HEK293 (cell line): ENCODE measurements around the gene SAMD13.

ENCODE experiments used
- CTCF ChIA-PET: fragments of 350-600 bp; formaldehyde crosslinking; extraction: SDS; loops from one replicate; lab custom pipeline; 2021; ENCODE audit warnings: antibody characterized with exemption; lab: Yijun Ruan, JAX
- POLR2A ChIA-PET: fragments of 300-600 bp; formaldehyde crosslinking; extraction: SDS; loops from one replicate; lab custom pipeline; 2020; ENCODE audit warnings: antibody characterized with exemption, inconsistent platforms; lab: Yijun Ruan, JAX
- H3K27ac ChIP-seq: fragments of 200-500 bp; sonication (Bioruptor generic); 2 replicates; pipeline ENCODE4 v1.5.1; 2014; ENCODE audit warnings: low read depth, low read length, control low read depth, inconsistent platforms; ENCODE audit errors: extremely low read depth
- H3K36me3 ChIP-seq, 2 experiments: fragments of 200-500 bp in 1 of 2; sonication (Bioruptor generic) in 1 of 2; 1 replicate in 1 of 2; 2 replicates in 1 of 2; pipeline ENCODE4 v1.5.1; 2014 to 2017; ENCODE audit warnings: inconsistent platforms in 2 of 2, low read length in 2 of 2; ENCODE audit not compliant: control insufficient read depth in 2 of 2, insufficient read depth in 1 of 2
- H3K4me1 ChIP-seq: fragments of 200-500 bp; sonication (Bioruptor generic); 2 replicates; pipeline ENCODE4 v1.5.1; 2014; ENCODE audit warnings: mild to moderate bottlenecking, low read length, inconsistent platforms; ENCODE audit not compliant: control insufficient read depth, insufficient read depth
- H3K4me3 ChIP-seq: 2 replicates; pipeline ENCODE4 v1.5.1; 2011; ENCODE audit warnings: low read depth, mild to moderate bottlenecking, control low read depth, low read length, moderate library complexity
- H3K9me3 ChIP-seq: fragments of 200-500 bp; sonication (Bioruptor generic); 2 replicates; pipeline ENCODE4 v1.5.1; 2014; ENCODE audit warnings: low read depth, low read length, inconsistent platforms; ENCODE audit not compliant: control insufficient read depth, insufficient read depth
- BCL11B ChIP-seq: fragments of 450-650 bp; formaldehyde crosslinking; IDR thresholded peaks from 2 replicates; pipeline ENCODE4 v1.5.1; 2016; ENCODE audit warnings: low read depth, missing biosample characterization, missing genetic modification characterization
- HOXC10 ChIP-seq: sonication (generic); formaldehyde crosslinking; IDR thresholded peaks from 2 replicates; pipeline ENCODE4 v1.8.1; 2023; ENCODE audit warnings: mild to moderate bottlenecking, missing genetic modification reagents
- MYNN ChIP-seq: fragments of 450-650 bp; formaldehyde crosslinking; IDR thresholded peaks from 2 replicates; pipeline ENCODE4 v1.5.1; 2016; ENCODE audit warnings: missing biosample characterization, missing genetic modification characterization, borderline replicate concordance
- SP7 ChIP-seq: fragments of 450-650 bp; formaldehyde crosslinking; IDR thresholded peaks from 2 replicates; pipeline ENCODE4 v1.5.1; 2016; ENCODE audit warnings: missing biosample characterization, missing genetic modification characterization
- ZFP3 ChIP-seq: fragments of 450-650 bp; formaldehyde crosslinking; IDR thresholded peaks from 2 replicates; pipeline ENCODE4 v1.5.1; 2016; ENCODE audit warnings: low read depth, missing biosample characterization, missing genetic modification characterization
- ZNF10 ChIP-seq: fragments of 450-650 bp; formaldehyde crosslinking; IDR thresholded peaks from 2 replicates; pipeline ENCODE4 v1.5.1; 2017; ENCODE audit warnings: missing biosample characterization, missing genetic modification characterization
- ZNF114 ChIP-seq: fragments of 450-650 bp; formaldehyde crosslinking; IDR thresholded peaks from 2 replicates; pipeline ENCODE4 v1.5.0; 2017; ENCODE audit warnings: missing biosample characterization, missing genetic modification characterization
- ZNF132 ChIP-seq: fragments of 450-650 bp; formaldehyde crosslinking; IDR thresholded peaks from 2 replicates; pipeline ENCODE4 v1.5.1; 2017; ENCODE audit warnings: missing biosample characterization, missing genetic modification characterization, borderline replicate concordance
- ZNF311 ChIP-seq: fragments of 450-650 bp; formaldehyde crosslinking; IDR thresholded peaks from 2 replicates; pipeline ENCODE4 v1.5.1; 2017; ENCODE audit warnings: missing biosample characterization, missing genetic modification characterization, borderline replicate concordance
- ZNF394 ChIP-seq: fragments of 450-650 bp; formaldehyde crosslinking; IDR thresholded peaks from 2 replicates; pipeline ENCODE4 v1.5.1; 2016; ENCODE audit warnings: missing biosample characterization, missing genetic modification characterization, mild to moderate bottlenecking, moderate library complexity, borderline replicate concordance
- ZNF747 ChIP-seq: fragments of 450-650 bp; formaldehyde crosslinking; IDR thresholded peaks from 2 replicates; pipeline ENCODE4 v1.5.1; 2016; ENCODE audit warnings: missing biosample characterization, missing genetic modification characterization
- ZSCAN30 ChIP-seq: fragments of 450-650 bp; IDR thresholded peaks from 2 replicates; pipeline ENCODE4 v1.5.1; 2018; ENCODE audit warnings: missing biosample characterization, mild to moderate bottlenecking, missing genetic modification characterization, moderate library complexity
- TF ChIP-seq, protein P1 (sequence below): fragments of 450-650 bp; formaldehyde crosslinking; IDR thresholded peaks from 2 replicates; pipeline ENCODE4 v1.5.0; 2017; ENCODE audit warnings: missing biosample characterization, missing genetic modification characterization, borderline replicate concordance
- TF ChIP-seq, protein P2 (sequence below): sonication (generic); formaldehyde crosslinking; IDR thresholded peaks from 2 replicates; pipeline ENCODE4 v1.8.1; 2022; ENCODE audit warnings: mild to moderate bottlenecking, moderate library complexity, missing genetic modification reagents

Gene SAMD13

DNA sequence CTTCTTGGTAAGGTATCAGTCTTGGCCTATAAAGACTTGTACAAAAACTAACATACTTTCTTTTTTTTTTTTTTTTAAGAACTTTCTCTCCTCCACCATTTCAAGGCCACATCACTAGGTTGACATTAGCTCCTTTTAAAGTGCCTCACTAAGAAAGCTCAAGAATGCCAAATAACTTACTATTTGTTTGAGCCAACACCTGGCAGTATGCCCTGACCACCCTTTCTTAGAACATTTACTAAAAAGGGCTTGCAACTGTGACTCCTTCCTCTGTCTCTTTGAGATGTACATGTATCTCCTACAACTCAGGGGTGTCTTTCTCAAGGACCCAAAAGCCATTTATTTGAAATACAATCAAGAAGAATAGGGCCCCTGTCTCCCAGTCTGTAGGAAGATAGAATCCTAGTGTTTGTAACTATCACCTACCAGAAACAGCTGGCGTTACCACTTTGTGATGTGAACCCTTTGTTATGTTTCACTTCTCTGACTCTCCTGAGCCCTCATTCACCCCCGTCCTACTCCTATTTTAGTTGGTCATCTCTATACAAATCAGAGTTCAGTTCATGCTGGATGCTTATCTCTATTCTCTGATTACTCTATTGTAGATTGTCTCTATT is 12.2 kb upstream of the SAMD13 start:
- Histone ChIP-seq H3K36me3 (no peaks in the 10 kb centered on the region), H3K4me1 (no peaks in the 10 kb centered on the region), H3K9me3 (no peaks in the 10 kb centered on the region), H3K4me3 (no peak overlapping the region), H3K27ac (no peak overlapping the region)
- ChIA-PET CTCF (interaction anchor here (0.6 to 1.1 kb wide), 2 partner anchors 9 to 127 kb away, joined by 3 to 6 read pairs; no protein-coding TSS in a partner anchor), POLR2A (interaction anchor here (1.1 to 1.2 kb wide), 2 partner anchors 9 to 12 kb away, joined by 3 read pairs; partner anchors contain the start of gene SAMD13)
- TF ChIP-seq ZNF132 (tag by site-specific recombination): no peak
- TF ChIP-seq ZNF394 (tag by site-specific recombination): no peak
- no peak for TF ChIP-seq ZSCAN30 (tag by site-specific recombination)
- TF ChIP-seq MYNN (tag by site-specific recombination): no peak

GRCh38 chr1:84291882-84292655 is 9.4 kb upstream of the SAMD13 start:
- no peak overlapping the region for H3K4me3 ChIP-seq
- no peaks in the 10 kb centered on the region for H3K36me3 ChIP-seq
- TF ChIP-seq ZNF10 (tag by site-specific recombination): no peak
- TF ChIP-seq, protein P1, sequence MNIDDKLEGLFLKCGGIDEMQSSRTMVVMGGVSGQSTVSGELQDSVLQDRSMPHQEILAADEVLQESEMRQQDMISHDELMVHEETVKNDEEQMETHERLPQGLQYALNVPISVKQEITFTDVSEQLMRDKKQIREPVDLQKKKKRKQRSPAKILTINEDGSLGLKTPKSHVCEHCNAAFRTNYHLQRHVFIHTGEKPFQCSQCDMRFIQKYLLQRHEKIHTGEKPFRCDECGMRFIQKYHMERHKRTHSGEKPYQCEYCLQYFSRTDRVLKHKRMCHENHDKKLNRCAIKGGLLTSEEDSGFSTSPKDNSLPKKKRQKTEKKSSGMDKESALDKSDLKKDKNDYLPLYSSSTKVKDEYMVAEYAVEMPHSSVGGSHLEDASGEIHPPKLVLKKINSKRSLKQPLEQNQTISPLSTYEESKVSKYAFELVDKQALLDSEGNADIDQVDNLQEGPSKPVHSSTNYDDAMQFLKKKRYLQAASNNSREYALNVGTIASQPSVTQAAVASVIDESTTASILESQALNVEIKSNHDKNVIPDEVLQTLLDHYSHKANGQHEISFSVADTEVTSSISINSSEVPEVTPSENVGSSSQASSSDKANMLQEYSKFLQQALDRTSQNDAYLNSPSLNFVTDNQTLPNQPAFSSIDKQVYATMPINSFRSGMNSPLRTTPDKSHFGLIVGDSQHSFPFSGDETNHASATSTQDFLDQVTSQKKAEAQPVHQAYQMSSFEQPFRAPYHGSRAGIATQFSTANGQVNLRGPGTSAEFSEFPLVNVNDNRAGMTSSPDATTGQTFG (tag by site-specific recombination): no peak
- TF ChIP-seq ZFP3 (tag by site-specific recombination): no peak
- TF ChIP-seq, protein P2, sequence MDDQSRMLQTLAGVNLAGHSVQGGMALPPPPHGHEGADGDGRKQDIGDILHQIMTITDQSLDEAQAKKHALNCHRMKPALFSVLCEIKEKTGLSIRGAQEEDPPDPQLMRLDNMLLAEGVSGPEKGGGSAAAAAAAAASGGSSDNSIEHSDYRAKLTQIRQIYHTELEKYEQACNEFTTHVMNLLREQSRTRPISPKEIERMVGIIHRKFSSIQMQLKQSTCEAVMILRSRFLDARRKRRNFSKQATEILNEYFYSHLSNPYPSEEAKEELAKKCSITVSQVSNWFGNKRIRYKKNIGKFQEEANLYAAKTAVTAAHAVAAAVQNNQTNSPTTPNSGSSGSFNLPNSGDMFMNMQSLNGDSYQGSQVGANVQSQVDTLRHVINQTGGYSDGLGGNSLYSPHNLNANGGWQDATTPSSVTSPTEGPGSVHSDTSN (CRISPR knock-in tag): no peak
- no peak for TF ChIP-seq ZNF747 (tag by site-specific recombination)
- TF ChIP-seq ZNF311: no peak
- no peak for TF ChIP-seq SP7 (tag by site-specific recombination)
- no peak for TF ChIP-seq BCL11B (tag by site-specific recombination)
- TF ChIP-seq ZNF114: no peak
- no peak overlapping the region for H3K27ac ChIP-seq
- no peaks in the 10 kb centered on the region for H3K4me1 ChIP-seq
- no peaks in the 10 kb centered on the region for H3K9me3 ChIP-seq
- CTCF ChIA-PET: no interaction called here
- POLR2A ChIA-PET: no interaction called here

- H3K27ac ChIP-seq: no peak overlapping the region
- CTCF ChIA-PET: interaction anchor here (0.5 kb wide), 1 partner anchor 140 kb away, joined by 3 read pairs; no protein-coding TSS in a partner anchor
- no peaks in the 10 kb centered on the region for H3K9me3 ChIP-seq
- POLR2A ChIA-PET: no interaction called here
- H3K4me3 ChIP-seq: no peak overlapping the region
- H3K36me3 ChIP-seq: no peaks in the 10 kb centered on the region
- TF ChIP-seq BCL11B (tag by site-specific recombination) (no peak), HOXC10 (no peak)
- H3K4me1 ChIP-seq: no peaks in the 10 kb centered on the region
Observed at GRCh38 chr1:84293766-84294165, 7.7 kb upstream of the SAMD13 start.
